ENCODE data around the gene ENKD1. TPM values are rescaled to one million over a fixed set of nuclear protein-coding genes. Genes with fewer than 3 reads are reported as not detected.

Gene ENKD1
- total RNA-seq, 2 donors from 2014 or later: 19.0 to 21.2 TPM

DNA sequence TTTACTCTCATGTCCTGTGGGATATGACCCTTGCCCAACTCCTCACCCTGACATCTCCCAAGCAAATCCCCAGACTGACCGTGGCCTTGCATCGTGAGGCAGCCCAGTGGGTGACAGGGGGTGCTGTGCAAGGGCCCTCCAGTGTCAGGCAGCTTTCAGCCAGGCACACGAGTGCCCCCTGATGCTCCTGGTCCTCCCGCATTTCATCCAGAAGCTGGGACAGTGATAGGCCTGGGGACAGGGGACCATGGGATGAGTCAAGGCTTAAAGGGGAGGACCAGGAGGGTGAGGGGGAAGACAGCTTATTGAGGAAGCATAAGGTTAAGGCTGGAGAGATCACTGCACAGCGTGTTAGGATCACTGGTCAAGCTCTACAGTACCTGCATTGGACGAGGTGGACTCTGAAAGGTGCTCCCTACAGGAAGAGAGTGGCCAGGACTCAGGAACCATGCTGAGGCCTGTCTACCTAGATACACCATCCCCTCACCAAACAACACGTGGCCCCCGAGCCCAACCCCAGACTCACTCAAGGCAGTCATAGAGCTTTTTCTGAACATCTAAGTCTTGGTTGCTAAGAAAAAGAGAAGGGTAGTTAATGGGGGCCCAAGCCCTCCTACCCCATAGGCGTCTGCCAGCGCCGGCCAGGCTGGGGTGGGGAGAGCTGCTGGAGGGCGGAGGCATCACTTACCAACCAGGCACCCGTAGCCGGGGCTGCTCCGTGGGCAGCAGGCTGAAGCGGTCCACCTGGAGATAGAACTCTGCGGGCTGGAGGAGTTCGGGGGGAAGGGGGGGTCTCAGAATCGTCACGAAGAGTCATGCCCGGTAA is 7.5 kb downstream of the ENKD1 start:
- TF ChIP-seq, protein P1, sequence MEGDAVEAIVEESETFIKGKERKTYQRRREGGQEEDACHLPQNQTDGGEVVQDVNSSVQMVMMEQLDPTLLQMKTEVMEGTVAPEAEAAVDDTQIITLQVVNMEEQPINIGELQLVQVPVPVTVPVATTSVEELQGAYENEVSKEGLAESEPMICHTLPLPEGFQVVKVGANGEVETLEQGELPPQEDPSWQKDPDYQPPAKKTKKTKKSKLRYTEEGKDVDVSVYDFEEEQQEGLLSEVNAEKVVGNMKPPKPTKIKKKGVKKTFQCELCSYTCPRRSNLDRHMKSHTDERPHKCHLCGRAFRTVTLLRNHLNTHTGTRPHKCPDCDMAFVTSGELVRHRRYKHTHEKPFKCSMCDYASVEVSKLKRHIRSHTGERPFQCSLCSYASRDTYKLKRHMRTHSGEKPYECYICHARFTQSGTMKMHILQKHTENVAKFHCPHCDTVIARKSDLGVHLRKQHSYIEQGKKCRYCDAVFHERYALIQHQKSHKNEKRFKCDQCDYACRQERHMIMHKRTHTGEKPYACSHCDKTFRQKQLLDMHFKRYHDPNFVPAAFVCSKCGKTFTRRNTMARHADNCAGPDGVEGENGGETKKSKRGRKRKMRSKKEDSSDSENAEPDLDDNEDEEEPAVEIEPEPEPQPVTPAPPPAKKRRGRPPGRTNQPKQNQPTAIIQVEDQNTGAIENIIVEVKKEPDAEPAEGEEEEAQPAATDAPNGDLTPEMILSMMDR (conservative IDR thresholded peaks at IDR 0.05): no peak
- Mint-ChIP-seq H3K27me3 (ENCODE audit: insufficient read depth) (peaks cover 16% of the 10 kb centered on the region), H3K4me1 (peaks cover 7% of the 10 kb centered on the region), H3K27ac (no peak overlapping the region), H3K36me3 (ENCODE audit: low read depth) (peaks cover 8% of the 10 kb centered on the region), H3K4me3 (peak overlapping the region; percentile 81), H3K9me3 (no peaks in the 10 kb centered on the region)
- Histone ChIP-seq H3K4me1 (ENCODE audit: control insufficient read depth, insufficient read depth, low read length) (peaks cover 8% of the 10 kb centered on the region), H3K36me3 (ENCODE audit: control insufficient read depth, insufficient read depth, low read length) (peaks cover 19% of the 10 kb centered on the region), H3K4me3 (ENCODE audit: low read length) (peak overlapping the region; percentile 93), H3K9me3 (ENCODE audit: control insufficient read depth, low read length) (no peaks in the 10 kb centered on the region), H3K9ac (ENCODE audit: extremely low read depth, low read length, poor library complexity, severe bottlenecking) (no peak overlapping the region), H3K27ac (ENCODE audit: low read depth, low read length) (no peak overlapping the region), H3K27me3 (ENCODE audit: control insufficient read depth, insufficient read depth, low read length, poor library complexity, severe bottlenecking) (no peaks in the 10 kb centered on the region)
- no peak for DNase-seq
- WGBS, 2 experiments (ENCODE audit: insufficient coverage in 1 of 2, insufficient read length in 1 of 2): 47 to 92% methylated on average over 6 to 21 of the region's 21 CpGs

DNA sequence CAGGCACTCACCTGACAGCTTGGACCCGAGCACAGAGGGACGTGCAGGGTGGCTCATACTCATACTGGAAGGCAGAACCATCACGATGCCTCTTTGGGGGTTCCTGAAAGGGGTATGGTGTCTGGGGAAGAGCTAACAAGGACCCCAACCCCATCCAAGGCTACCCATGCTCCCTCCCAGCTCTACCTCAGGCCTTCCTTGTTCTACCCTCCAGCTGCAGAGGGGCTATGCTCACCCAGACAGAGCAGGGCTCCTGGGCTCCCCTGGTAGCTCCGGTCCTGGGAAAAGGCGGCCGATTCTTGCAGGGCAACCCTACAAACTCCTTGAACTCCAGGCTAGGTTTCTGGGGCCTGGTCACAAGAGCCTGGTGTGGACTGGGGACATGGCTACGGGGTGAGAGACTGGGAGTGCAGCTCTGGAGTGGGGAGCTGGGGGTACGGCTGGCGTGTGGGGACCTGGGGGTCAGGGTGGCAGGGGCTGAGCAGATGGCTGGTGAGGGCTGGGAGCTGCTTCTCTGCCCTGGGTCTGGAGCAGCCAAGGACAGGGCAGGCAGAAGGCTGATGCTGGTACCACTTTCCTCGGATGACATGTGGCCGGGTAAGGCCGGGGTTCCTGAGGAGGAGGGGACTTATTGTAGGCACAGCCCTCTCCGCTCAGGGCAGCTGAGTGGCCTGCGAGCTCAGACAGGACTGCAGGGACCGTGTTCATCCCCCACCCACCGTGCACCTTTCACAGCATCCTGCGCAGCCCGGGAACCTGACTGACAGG is 8.6 kb downstream of the ENKD1 start:
- no peak overlapping the region for H3K27ac Mint-ChIP-seq
- Histone ChIP-seq H3K27ac (ENCODE audit: low read depth, low read length) (no peak overlapping the region), H3K9ac (ENCODE audit: extremely low read depth, low read length, poor library complexity, severe bottlenecking) (no peak overlapping the region), H3K4me3 (ENCODE audit: low read length) (no peak overlapping the region), H3K9me3 (ENCODE audit: control insufficient read depth, low read length) (no peaks in the 10 kb centered on the region), H3K36me3 (ENCODE audit: control insufficient read depth, insufficient read depth, low read length) (peaks cover 16% of the 10 kb centered on the region), H3K27me3 (ENCODE audit: control insufficient read depth, insufficient read depth, low read length, poor library complexity, severe bottlenecking) (peaks cover 7% of the 10 kb centered on the region), H3K4me1 (ENCODE audit: control insufficient read depth, insufficient read depth, low read length) (peaks cover 8% of the 10 kb centered on the region)
- peaks cover 9% of the 10 kb centered on the region for H3K4me1 Mint-ChIP-seq
- peaks cover 5% of the 10 kb centered on the region for H3K36me3 Mint-ChIP-seq (ENCODE audit: low read depth)
- DNase-seq: no peak
- H3K4me3 Mint-ChIP-seq: no peak overlapping the region
- peaks cover 20% of the 10 kb centered on the region for H3K27me3 Mint-ChIP-seq (ENCODE audit: insufficient read depth)
- TF ChIP-seq, protein P1 (conservative IDR thresholded peaks at IDR 0.05): no peak
- 87 to 89% methylated on average over 5 to 18 of the region's 18 CpGs for WGBS, 2 experiments (ENCODE audit: insufficient coverage in 1 of 2, insufficient read length in 1 of 2)
- H3K9me3 Mint-ChIP-seq: no peaks in the 10 kb centered on the region

DNA sequence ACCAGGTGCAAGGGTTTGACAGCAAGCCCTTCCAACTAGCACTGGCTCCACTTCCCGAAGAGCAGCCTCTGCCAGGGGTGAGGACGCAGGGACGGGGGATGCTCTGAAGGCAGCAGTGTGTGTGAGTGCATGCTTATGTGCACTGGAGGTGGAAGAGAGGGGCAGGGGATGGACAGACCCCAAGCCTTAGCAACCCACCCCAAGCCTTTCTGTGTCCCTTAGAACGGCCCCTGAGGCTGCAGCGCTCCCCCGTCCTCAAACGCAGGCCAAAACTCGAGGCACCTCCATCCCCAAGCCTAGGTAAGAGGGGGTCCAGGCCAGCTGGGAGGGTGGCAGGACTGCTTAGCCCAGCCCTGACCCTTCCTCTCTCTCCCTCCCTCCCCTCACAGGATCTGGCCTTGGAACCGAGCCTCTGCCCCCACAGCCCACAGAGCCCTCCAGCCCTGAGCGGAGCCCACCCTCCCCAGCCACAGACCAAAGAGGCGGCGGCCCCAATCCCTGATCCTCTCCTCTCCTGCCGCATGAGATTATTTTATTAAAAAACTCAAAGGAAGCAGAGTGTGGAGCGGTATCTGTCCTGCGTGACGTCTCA is 9.4 kb downstream of the ENKD1 start:
- no peak overlapping the region for H3K27ac Mint-ChIP-seq
- TF ChIP-seq, protein P1 (conservative IDR thresholded peaks at IDR 0.05): no peak
- no peak overlapping the region for H3K4me3 ChIP-seq (ENCODE audit: low read length)
- H3K27ac ChIP-seq (ENCODE audit: low read depth, low read length): no peak overlapping the region
- H3K4me3 Mint-ChIP-seq: no peak overlapping the region
- peaks cover 9% of the 10 kb centered on the region for H3K36me3 ChIP-seq (ENCODE audit: control insufficient read depth, insufficient read depth, low read length)
- peaks cover 9% of the 10 kb centered on the region for H3K4me1 Mint-ChIP-seq
- peaks cover 4% of the 10 kb centered on the region for H3K36me3 Mint-ChIP-seq (ENCODE audit: low read depth)
- H3K9me3 ChIP-seq (ENCODE audit: control insufficient read depth, low read length): no peaks in the 10 kb centered on the region
- H3K4me1 ChIP-seq (ENCODE audit: control insufficient read depth, insufficient read depth, low read length): peaks cover 8% of the 10 kb centered on the region
- H3K9me3 Mint-ChIP-seq: no peaks in the 10 kb centered on the region
- H3K27me3 ChIP-seq (ENCODE audit: control insufficient read depth, insufficient read depth, low read length, poor library complexity, severe bottlenecking): peaks cover 7% of the 10 kb centered on the region
- DNase-seq: no peak
- peaks cover 22% of the 10 kb centered on the region for H3K27me3 Mint-ChIP-seq (ENCODE audit: insufficient read depth)
- 94 to 96% methylated on average over 5 to 16 of the region's 16 CpGs for WGBS, 2 experiments (ENCODE audit: insufficient coverage in 1 of 2, insufficient read length in 1 of 2)
- H3K9ac ChIP-seq (ENCODE audit: extremely low read depth, low read length, poor library complexity, severe bottlenecking): no peak overlapping the region

Data from endodermal cell (in vitro differentiated cells).